PC-3 (cell line): ENCODE data around the gene LIPC. TPM values are rescaled to one million over a fixed set of nuclear protein-coding genes. Genes with fewer than 3 reads are reported as not detected.
A peak's percentile ranks its signal among the peaks of the same experiment; 100 is the strongest.

Experiments used
- ATAC-seq: fragments of 200-7000 bp; cut with Tn5 transposase; 2 replicates; pipeline ENCODE4 v1.9.1; 2020; ENCODE audit warnings: mild to moderate bottlenecking, moderate library complexity
- BruUV-seq: library from RNA; stranded (reverse); fragments of 400-500 nt; replicated peaks from 2 replicates; lab custom pipeline; 2021; lab: Mats Ljungman, UMichigan
- CTCF ChIA-PET: fragments of 300-600 bp; sonication (Branson Sonifier 250); formaldehyde crosslinking; loops from one replicate; lab custom pipeline; 2022; ENCODE audit warnings: antibody characterized with exemption; lab: Charles Lee
- POLR2A ChIA-PET: fragments of 300-600 bp; sonication (Branson Sonifier 250); formaldehyde crosslinking; loops from one replicate; lab custom pipeline; 2022; ENCODE audit warnings: antibody characterized with exemption; ENCODE audit not compliant: unreplicated experiment; lab: Charles Lee
- DNase-seq: peaks from one replicate; pipeline ENCODE4 v3.0.0-alpha.2; 2015
- H2AFZ ChIP-seq: fragments of 300-600 bp; sonication (generic); 2 replicates; pipeline ENCODE4 v1.6.0; 2016; ENCODE audit warnings: antibody characterized with exemption, low read length
- H3F3A ChIP-seq: fragments of 300-600 bp; sonication (generic); one replicate; pipeline ENCODE4 v1.6.0; 2017; ENCODE audit warnings: antibody characterized with exemption, low read length, control low read depth, mild to moderate bottlenecking; ENCODE audit not compliant: unreplicated experiment
- H3K27ac ChIP-seq: fragments of 300-600 bp; sonication (generic); 2 replicates; pipeline ENCODE4 v1.5.1; 2016; ENCODE audit warnings: mild to moderate bottlenecking, low read length
- H3K27me3 ChIP-seq: fragments of 300-600 bp; sonication (generic); 2 replicates; pipeline ENCODE4 v1.6.1; 2016; ENCODE audit warnings: low read length, mixed read lengths
- H3K36me3 ChIP-seq: fragments of 300-600 bp; sonication (generic); 2 replicates; pipeline ENCODE4 v1.6.1; 2016; ENCODE audit warnings: low read depth, mixed run types, low read length, mixed read lengths
- H3K4me1 ChIP-seq: fragments of 300-600 bp; sonication (generic); 2 replicates; pipeline ENCODE4 v1.5.1; 2016; ENCODE audit warnings: low read length; ENCODE audit not compliant: insufficient read depth
- H3K4me2 ChIP-seq: fragments of 300-600 bp; sonication (generic); 2 replicates; pipeline ENCODE4 v1.6.0; 2016; ENCODE audit warnings: low read length
- H3K4me3 ChIP-seq: fragments of 300-600 bp; sonication (generic); 2 replicates; pipeline ENCODE4 v1.5.1; 2016; ENCODE audit warnings: mild to moderate bottlenecking, low read length, mixed read lengths
- H3K79me2 ChIP-seq: fragments of 300-600 bp; sonication (generic); 2 replicates; pipeline ENCODE4 v1.6.1; 2017; ENCODE audit warnings: low read length, mixed read lengths
- H3K9ac ChIP-seq: fragments of 300-600 bp; sonication (generic); 2 replicates; pipeline ENCODE4 v1.6.0; 2016; ENCODE audit warnings: mild to moderate bottlenecking, low read length
- H3K9me2 ChIP-seq: fragments of 300-600 bp; sonication (generic); replicated peaks from 2 replicates; pipeline ENCODE4 v1.6.1; 2016; ENCODE audit warnings: mixed run types, low read length, mixed read lengths
- H3K9me3 ChIP-seq: fragments of 300-600 bp; sonication (generic); 2 replicates; pipeline ENCODE4 v1.6.1; 2016; ENCODE audit warnings: low read length, mixed read lengths
- H4K20me1 ChIP-seq: fragments of 300-600 bp; sonication (generic); 2 replicates; pipeline ENCODE4 v1.6.1; 2016; ENCODE audit warnings: low read length, mixed read lengths
- EZH2 ChIP-seq: fragments of 300-600 bp; sonication (generic); IDR thresholded peaks from one replicate; pipeline ENCODE4 v1.6.1; 2017; ENCODE audit warnings: antibody characterized with exemption, mild to moderate bottlenecking, low read length; ENCODE audit not compliant: unreplicated experiment
- EZH2phosphoT487 ChIP-seq: fragments of 300-600 bp; sonication (generic); IDR thresholded peaks from 2 replicates; pipeline ENCODE4 v1.6.1; 2018; ENCODE audit warnings: mild to moderate bottlenecking, antibody characterized with exemption, low read length, borderline replicate concordance
- intact Hi-C: fragments of 100-400 bp; cut with micrococcal nuclease; formaldehyde crosslinking; loops from 2 replicates; pipeline ENCODE4 v1.9.0; 2023
- total RNA-seq: library from RNA; depleted of rRNA; stranded (reverse); fragments of >200 nt; gene quantifications from 2 replicates; pipeline ENCODE4 v1.2.3, GENCODE V29; 2014
- TF ChIP-seq, protein P1 (sequence below): fragments of 300-600 bp; sonication (generic); conservative IDR thresholded peaks from 2 replicates; pipeline ENCODE4 v1.5.1; 2017; ENCODE audit warnings: antibody characterized with exemption, low read depth, mild to moderate bottlenecking, low read length

The LIPC gene
- total RNA-seq, 1 experiment from 2014 or later, result not detected

DNA sequence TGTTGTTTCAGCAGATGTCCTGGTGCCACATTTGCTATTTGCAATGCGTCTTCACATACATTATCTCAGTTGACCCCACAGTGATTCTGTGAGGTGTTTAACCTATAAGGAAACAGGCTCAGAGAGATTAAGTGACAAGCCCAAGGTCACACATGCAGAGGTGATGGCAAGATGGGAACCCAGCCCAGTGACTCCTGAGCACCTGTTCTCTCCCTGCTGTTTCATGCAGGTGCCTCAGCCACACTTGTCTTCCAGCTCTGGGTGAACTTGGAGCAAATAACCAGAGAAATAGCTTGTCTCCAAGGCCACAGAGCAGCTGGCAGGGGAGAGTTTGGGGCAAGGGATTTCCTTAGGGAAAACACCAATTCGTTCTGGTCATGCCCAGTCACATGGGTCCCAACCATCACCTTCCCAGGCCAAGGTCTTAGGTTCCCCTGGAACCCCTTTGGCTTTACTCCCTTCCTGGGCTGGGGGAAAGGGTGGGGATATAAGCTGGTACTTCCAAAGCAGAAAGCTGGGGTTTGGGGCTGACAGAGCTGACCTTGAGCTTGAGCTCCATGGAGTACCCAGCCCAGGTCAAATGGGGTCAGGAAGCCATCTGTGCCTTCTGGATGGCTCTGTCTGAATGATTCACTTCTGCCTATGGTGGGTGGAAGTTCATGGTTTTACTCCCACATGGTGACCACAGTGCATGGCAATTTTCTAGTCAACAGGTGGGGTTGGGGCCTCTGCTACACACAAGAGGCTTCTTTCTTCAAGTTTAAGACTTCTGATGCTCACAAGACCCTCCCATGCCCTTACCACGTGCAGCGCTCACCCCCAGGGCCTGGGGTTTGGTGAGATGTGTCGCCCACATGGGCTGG is 22.4 kb downstream of the LIPC start:
- Histone ChIP-seq H3K4me1 (peaks cover 36% of the 10 kb centered on the region), H2AFZ (no peak overlapping the region), H3K4me3 (no peak overlapping the region), H3K36me3 (no peaks in the 10 kb centered on the region), H3K9ac (no peak overlapping the region), H3K9me2 (no peaks in the 10 kb centered on the region), H4K20me1 (no peaks in the 10 kb centered on the region), H3K9me3 (no peaks in the 10 kb centered on the region), H3F3A (peaks cover 7% of the 10 kb centered on the region), H3K79me2 (no peaks in the 10 kb centered on the region), H3K4me2 (no peak overlapping the region), H3K27me3 (no peaks in the 10 kb centered on the region), H3K27ac (no peak overlapping the region)
- BruUV-seq, result no TSS peak
- DNase-seq (no peak), ATAC-seq (no peak)
- ChIA-PET CTCF (no interaction called here), POLR2A (no interaction called here)
- TF ChIP-seq EZH2, result no peak
- TF ChIP-seq, protein P1, sequence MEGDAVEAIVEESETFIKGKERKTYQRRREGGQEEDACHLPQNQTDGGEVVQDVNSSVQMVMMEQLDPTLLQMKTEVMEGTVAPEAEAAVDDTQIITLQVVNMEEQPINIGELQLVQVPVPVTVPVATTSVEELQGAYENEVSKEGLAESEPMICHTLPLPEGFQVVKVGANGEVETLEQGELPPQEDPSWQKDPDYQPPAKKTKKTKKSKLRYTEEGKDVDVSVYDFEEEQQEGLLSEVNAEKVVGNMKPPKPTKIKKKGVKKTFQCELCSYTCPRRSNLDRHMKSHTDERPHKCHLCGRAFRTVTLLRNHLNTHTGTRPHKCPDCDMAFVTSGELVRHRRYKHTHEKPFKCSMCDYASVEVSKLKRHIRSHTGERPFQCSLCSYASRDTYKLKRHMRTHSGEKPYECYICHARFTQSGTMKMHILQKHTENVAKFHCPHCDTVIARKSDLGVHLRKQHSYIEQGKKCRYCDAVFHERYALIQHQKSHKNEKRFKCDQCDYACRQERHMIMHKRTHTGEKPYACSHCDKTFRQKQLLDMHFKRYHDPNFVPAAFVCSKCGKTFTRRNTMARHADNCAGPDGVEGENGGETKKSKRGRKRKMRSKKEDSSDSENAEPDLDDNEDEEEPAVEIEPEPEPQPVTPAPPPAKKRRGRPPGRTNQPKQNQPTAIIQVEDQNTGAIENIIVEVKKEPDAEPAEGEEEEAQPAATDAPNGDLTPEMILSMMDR, result no peak
- TF ChIP-seq EZH2phosphoT487, result no peak
- intact Hi-C loops, result no loop called here

- Histone ChIP-seq H3K9me2 (no peaks in the 10 kb centered on the region), H3K36me3 (no peaks in the 10 kb centered on the region), H2AFZ (no peak overlapping the region), H3K27ac (no peak overlapping the region), H3K27me3 (no peaks in the 10 kb centered on the region), H3K79me2 (no peaks in the 10 kb centered on the region), H4K20me1 (no peaks in the 10 kb centered on the region), H3K9ac (no peak overlapping the region), H3F3A (peaks cover 7% of the 10 kb centered on the region), H3K4me2 (no peak overlapping the region), H3K4me3 (no peak overlapping the region), H3K9me3 (no peaks in the 10 kb centered on the region), H3K4me1 (peaks cover 45% of the 10 kb centered on the region)
- TF ChIP-seq EZH2, result no peak
- TF ChIP-seq EZH2phosphoT487, result no peak
- TF ChIP-seq, protein P1, result no peak
- POLR2A ChIA-PET, result no interaction called here
- CTCF ChIA-PET, result no interaction called here
- intact Hi-C loops, result loop anchor here (5.0 kb wide), 1 partner anchor 113 kb away; no protein-coding TSS in a partner anchor
- ATAC-seq (no peak), DNase-seq (no peak)
- BruUV-seq, result no TSS peak
Observed at GRCh38 chr15:58454950-58455401, 23.2 kb downstream of the LIPC start.

DNA sequence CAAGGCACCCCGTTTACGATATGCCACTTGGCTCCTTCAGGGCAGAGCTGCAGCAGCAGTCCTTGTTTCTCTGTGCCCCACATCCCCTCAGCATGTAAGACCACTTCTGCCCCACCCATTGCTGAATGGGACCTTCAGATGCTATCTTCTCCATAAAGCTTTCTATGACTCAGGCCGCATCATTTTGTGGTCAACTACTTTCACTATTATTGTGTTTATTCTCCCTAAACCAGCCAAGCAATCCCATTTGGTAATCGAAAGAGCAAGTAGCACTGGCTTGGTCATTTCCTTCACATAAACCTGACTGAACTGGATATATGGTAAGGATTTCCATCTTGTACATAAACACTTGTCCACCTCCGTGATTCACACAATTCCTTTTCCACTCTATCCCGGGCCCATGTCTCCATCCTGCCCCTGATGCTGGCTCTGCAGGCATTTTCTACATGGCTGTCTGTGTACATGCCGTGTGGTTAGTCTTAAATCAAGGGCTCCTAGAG is 25.7 kb downstream of the LIPC start:
- intact Hi-C loops, result loop anchor here (5.0 kb wide), 1 partner anchor 115 kb away; no protein-coding TSS in a partner anchor
- DNase-seq, result peak; percentile 91

More for the DNA sequence above, 25.7 kb downstream of the LIPC start:
- Histone ChIP-seq H3K4me1 (peaks cover 53% of the 10 kb centered on the region), H4K20me1 (no peaks in the 10 kb centered on the region), H3K9ac (peak overlapping the region; percentile 63), H3K27ac (peak overlapping the region; percentile 96), H3K9me3 (no peaks in the 10 kb centered on the region), H3K36me3 (no peaks in the 10 kb centered on the region), H3K9me2 (no peaks in the 10 kb centered on the region), H3K27me3 (no peaks in the 10 kb centered on the region), H3K4me3 (peak overlapping the region; percentile 20; the same call in 1 of the 2 replicates), H3F3A (peaks cover 7% of the 10 kb centered on the region), H3K79me2 (no peaks in the 10 kb centered on the region), H3K4me2 (peak overlapping the region; percentile 71), H2AFZ (no peak overlapping the region)
- CTCF ChIA-PET, result no interaction called here
- peak; percentile 89 for ATAC-seq
- no TSS peak for BruUV-seq
- no peak for TF ChIP-seq EZH2phosphoT487
- no peak for TF ChIP-seq EZH2
- TF ChIP-seq, protein P1, result no peak
- POLR2A ChIA-PET, result no interaction called here
